Posterior cingulate gyrus (tissue), 11 donors: Measurements from ENCODE around the gene KCNH4.

Source experiments
- DNase-seq, 10 donors: peaks; one replicate each; pipeline versions ENCODE4 v3.0.0 to v3.0.0-alpha.2; 2020 to 2021; ENCODE audit warnings: mixed read lengths in 3 of 10
- intact Hi-C: fragments of 100-400 bp; cut with DNase I; formaldehyde crosslinking; loops from one replicate; pipeline ENCODE4 v1.15.1; 2023

The KCNH4 gene

DNA sequence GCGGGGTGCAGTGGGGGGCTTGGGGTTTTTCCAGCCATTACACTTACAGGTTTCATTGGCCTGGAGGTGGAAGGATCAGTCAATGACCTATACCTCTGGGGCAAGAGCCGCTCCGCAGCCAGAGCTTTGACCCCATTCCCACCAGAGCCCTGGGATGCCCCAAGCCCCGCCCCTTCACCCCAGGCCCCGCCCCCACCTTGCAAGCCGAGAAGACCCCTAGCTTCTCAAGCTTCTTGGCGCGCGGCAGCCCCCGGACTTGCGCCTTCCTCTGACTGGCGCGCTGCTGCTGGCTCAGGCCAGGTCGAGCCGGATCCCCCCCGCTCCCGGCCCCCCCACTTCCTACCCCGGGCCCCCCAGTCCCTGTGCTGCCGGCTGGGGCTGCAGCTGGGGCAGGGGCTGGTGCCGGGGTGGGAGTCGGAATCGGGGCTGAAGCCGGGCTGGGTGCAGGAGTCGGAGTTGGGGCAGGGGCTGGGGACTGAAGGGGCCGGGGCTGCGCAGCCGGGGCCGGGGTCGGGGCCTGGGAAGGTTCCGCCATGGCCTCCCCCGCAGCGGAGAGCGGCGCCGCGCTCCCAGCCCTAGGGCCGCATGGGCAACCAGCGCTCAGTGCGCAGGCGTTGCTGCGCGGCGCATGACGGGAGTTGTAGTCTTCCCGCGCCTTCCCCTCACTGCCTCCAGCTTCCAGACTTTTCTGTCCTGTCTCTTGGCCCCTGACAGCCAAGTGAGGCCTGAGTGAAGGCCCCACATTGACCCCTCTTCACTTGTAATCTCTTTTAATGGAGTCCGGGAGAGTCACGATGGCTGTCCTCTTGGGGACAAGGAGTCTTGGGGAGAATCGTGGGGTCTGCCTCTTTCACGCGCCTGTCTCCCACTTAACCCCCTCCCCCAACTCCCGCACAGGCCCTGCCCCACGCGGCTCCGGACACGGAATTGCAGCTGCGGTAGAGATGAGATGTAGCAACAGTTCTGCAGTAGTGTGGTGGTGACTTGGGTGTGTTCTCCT lies 59.9 kb downstream of the KCNH4 start, which contains the start of gene KAT2A:
Gene KAT2A (minus strand): TSS at position 598 of the 1,000 bp plus-strand sequence. CDS start 63 bp downstream, at position 535.
- intact Hi-C loops, result loop anchor here (2.0 kb wide), 1 partner anchor 34 kb away; the partner anchor contains the start of gene RAB5C
- DNase-seq, result peak; percentile 82 to 98 (median 88)

DNA sequence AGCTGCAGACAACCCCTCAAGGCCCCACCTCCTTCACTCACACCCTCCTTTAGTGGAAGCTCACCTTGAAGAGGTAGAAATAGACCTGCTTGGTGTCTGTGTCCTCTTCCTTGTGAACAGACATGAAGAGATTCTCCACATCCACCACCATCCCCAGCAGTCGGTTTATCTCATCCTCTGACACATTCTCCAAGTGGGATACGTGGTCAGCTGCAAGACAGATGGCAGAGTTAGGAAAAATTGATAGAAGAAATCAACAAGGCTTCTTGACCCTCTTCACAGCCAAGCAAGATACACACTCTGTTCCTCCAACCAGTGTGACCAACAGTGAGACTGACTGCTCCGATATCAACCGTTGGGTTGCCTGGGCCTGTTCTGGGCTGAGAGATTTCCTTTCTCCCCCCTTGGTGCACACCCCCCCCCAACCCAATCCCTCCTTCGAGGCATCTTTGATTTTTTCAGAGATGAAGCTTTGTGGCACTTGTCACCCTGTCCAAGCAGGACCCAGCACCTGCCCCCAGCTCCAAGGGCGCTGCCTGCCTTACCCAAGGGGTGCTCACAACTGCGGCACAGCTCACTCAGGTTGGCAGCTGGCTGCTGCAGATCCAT lies 60.7 kb downstream of the KCNH4 start:
- no peak for DNase-seq
- intact Hi-C loops, result loop anchor here (2.0 kb wide), 1 partner anchor 35 kb away; the partner anchor contains the start of gene RAB5C

DNA sequence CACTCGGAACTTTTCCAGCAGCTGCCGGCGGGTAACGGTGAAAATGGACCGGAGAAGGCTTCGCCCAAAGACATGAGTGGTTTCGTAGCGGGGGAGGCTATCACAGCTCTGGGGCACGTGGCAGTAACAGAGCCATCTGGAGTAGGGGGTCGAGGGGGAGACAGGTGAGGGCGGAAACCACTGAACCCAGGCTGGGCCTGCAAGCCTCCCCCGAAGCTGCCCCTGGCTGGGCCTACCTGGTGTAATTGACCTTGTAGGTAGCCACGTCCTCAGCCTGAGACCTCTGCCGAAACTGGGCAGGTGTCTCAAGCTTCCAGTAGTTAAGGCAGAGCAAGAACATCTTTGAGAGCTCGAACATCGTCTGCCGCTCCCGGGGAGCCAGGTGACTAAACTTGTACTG lies 61.6 kb downstream of the KCNH4 start:
- intact Hi-C loops, result loop anchor here (5.0 kb wide), 2 partner anchors 63 to 157 kb away; partner anchors contain the start of gene KCNH4

DNA sequence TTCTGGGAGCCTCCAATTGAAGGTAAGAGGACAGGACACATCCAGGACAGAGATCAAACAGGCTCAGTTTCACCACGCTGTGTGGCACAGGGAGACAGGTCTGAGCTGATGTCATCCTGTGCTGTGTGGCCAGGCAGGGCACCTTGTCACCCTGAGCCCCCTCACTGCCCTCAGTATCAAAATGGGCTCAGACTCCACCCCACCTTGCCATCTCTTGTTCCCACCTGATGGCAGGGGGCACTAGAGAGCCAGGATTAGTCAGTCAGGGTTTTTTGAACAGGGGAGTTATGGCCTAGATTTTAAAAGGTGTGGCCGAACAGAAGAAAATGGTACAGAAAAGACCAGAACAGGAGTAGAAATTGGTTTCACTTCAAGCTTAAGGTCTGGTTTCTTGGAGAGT lies 62.4 kb downstream of the KCNH4 start:
- DNase-seq, result no peak
- intact Hi-C loops, result loop anchor here (5.0 kb wide), 2 partner anchors 64 to 156 kb away; partner anchors contain the start of gene KCNH4

More for the DNA sequence above, 61.6 kb downstream of the KCNH4 start:
- DNase-seq, result no peak

DNA sequence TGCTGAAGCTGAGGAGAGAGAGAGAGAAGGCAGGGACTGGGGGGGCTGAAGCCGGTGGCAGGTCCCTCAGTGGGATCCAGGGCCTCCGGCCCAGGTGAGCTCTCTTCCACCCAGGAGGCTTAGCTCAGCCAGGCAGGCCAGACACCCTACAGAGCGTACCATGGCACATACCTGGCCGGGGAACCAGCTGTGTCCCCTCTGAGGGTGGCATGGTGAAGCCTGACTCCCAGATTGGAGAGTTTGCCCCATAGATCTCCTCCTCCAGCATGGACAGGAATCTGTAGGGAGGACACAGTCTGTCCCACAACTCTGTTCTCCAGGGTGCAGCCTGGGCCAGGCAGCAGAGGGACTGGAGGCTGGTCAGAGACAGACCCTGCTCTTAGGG lies 62.8 kb downstream of the KCNH4 start:
- intact Hi-C loops, result loop anchor here (5.0 kb wide), 2 partner anchors 64 to 156 kb away; partner anchors contain the start of gene KCNH4
- no peak for DNase-seq

DNA sequence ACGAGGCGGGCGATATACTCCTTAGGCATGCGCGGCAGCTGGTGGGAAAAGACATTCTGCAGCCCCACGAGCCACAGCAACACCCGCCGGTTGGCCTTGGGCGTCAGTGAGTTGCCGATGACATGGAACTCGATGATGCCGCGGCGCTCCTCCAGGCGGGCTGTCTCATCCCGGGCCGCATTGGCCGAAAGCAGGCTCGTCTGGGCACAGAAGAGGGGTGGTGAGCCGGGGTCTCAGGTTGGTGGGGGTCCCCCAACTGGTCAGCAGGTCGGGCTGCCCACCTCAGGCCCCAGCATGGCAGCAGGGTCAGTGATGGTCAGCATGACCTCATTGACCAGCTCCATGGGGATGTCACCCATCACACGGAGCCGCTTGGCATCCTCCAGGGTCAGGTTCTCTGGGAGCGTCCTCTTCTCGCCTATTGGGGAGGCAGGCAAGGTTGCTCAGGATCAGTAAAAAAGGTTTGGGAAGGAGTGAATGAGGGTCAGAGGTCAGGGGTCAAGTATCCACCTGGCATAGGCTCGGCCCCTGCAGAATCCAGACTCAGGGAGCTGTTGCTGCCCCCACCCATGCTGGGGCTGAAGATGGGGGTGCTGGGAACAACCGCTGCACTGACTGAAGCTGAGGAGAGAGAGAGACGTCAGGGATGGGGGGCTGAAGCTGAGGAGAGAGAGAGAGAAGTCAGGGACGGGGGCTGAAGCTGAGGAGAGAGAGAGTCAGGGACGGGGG lies 63.4 kb downstream of the KCNH4 start:
- intact Hi-C loops, result loop anchor here (5.0 kb wide), 2 partner anchors 65 to 155 kb away; partner anchors contain the start of gene KCNH4
- no peak for DNase-seq

DNA sequence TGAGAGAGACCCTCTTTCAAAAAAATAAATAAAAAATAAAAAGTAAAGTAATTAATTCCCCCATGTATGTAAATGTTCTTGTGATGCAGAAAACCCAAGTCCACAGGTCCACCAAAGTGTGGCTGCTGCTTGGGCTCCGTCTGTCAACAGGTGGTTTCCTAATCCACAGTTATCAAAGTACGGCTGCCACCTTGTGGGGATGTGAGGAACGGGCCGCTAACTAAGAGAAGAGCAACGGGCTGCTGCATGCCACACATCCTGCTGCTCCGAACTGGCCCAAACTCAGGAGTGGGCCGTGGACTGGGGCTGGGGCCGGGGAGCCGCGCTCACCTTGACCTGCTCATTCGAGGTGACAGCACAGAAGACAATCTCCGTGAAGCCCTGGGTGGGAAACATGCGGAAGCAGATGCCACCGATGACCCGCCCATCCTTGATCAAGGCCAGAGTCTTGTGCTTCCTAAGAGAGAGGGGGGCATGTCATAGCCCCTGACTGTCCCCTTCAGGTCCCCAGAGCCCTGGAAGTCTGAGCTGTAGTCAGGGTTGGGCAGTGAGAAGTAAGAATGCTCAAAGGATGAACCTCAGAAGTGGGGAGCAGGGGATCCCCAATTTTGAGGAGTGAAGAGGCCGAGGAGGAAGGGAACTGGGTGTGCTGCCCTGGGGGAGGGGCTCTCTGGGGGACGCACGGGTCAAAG lies 64.1 kb downstream of the KCNH4 start:
- intact Hi-C loops, result loop anchor here (1.0 to 5.0 kb wide), 3 partner anchors 65 to 155 kb away; partner anchors contain the start of gene KCNH4
- DNase-seq, result peak; percentile 65 to 96 (median 81)

DNA sequence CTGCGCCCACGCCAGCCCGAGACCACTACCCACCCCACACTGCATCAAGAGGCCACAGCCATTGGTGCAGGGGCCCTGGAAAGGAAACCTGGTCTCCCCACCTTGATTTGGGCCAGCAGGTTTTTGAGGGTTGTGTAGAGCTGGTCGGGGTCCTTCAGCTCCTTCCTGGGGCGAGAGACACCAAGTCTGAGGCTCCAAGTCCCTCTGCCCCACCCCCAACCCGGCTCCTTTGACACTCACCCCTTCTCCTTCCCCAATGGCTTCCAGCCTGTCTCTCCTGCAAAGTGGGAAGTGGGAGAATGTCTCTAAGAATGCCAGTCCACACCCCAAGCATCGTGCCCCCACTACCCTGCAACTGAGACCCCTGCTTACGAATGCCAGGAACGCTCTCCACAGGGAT lies 66.8 kb downstream of the KCNH4 start:
- DNase-seq, result peak in 1 of 10 donors; percentile 54
- intact Hi-C loops, result no loop called here

DNA sequence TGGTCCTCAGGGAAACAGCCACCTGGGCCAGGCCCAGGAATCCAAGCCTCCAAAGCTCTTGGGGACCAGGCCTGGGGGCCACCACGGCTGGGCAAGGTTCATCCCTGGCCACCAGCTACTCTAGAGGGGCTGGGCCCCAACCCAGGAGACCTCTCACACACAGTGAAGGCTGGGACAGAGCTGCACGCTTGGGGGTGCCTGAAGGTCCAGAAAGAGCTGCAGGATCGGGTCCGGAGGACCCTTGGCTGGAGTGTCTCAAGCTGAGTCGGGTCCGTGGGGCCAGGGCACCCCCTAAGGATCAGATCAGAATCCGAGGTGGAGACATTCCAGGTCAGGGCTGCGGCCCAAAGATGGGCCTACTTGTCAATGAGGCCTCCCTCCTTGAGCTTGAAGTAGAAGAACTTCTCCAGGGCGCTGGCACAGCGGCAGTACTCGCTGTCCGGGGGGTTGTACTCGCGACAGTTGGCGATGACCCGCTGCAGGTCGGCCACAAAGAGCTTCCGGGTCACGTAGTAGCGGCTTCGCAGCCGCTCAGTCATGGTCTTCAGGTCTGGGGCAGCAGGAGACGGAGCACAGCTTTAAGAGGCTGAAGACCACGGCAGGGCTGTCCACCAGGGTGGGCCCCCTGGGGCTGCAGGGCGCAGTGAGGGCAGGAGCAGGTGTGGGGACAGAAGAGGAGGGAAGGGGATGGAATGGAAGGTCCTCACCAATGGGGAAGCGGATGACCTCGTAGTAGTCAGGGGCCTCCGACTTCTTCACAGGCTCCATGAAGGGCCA lies 67.5 kb downstream of the KCNH4 start:
- DNase-seq, result peak in 1 of 10 donors; percentile 71
- intact Hi-C loops, result no loop called here

DNA sequence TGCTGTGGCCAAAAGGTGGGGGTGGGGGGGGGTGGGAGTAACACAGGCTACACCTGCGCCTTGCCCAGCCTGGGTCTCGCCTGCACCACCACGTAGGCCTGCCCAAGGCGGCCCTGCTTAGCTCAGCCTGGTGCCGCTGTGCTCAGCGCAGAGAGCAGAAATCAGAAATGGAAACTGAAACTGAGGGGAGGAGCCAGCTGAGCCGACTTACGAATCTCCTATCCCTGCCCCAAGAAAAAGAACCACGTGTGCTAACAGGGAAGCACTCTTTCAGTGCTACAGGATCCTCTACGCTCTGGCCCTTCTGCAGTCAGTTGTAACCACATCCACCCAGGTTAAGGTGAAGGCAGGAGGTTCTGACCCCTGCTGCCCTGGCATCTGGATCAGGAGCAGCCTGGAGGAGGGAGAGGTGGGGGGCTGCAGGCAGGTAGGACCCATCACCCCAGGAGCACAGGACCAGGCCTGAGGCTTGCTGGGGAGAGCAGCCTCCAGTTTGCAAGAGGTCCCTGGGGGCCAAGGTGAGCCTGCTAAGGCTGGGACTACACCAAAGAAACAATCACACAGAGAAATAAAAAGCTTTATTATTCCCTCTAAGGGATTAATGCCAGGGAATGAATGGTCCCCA lies 68.3 kb downstream of the KCNH4 start, which contains the start of gene DHX58:
Gene DHX58 (minus strand): TSS at position 163 of the 625 bp plus-strand sequence. CDS start 822 bp downstream, outside the sequence.
- intact Hi-C loops, result no loop called here
- DNase-seq, result peak in 8 of 10 donors; percentile 40 to 93 (median 64)

DNA sequence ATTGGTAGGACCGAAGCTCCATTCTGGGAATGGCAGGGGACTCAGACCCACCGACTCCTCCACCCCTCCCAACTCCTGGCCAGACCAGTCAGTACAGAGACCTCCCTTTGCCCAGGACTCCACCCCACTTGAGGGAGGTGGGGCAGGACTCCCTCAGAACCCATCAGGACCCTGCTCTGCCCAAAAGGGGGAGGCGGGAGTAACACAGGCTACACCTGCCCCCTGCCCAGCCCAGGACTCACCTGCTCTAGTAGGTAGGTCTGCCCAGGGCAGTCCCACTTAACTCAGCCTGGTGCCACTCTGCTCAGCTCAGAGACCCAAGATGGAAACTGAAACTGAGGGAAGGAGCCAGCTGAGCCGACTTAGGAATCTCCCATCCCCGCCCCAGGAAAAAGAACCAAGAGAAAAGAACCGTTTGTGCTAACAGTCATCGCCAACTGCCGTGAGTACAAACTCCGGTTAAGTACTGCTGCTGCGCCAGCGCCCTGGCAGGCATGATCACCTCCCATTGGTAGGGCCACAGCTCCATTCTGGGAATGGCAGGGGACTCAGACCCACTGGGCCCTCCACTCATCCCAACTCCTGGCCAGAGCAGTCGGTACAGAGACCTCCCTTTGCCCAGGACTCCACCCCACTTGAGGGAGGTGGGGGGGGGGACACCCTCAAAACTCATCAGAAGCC lies 68.9 kb downstream of the KCNH4 start:
- intact Hi-C loops, result no loop called here
- DNase-seq, result peak in 6 of 10 donors; percentile 35 to 87 (median 51)

DNA sequence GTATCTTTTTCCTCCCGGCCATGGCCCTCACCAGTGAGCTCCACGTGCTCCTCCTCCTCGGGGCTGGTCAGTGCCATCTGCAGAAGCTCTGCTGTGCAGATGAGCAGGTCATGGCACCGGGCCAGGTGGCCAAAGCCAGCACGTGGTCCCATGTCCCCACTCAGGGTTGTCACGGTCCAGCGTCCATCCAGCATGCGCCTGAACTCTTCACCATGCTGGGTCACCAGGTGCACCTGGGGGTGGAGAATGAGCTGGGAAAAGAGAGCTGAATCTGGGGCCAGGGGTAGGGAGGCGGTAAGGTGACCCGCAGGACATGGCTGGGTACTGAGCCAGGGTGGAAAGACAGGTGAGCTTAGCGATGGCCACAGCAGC lies 69.7 kb downstream of the KCNH4 start:
- DNase-seq, result peak in 1 of 10 donors; percentile 84
- intact Hi-C loops, result no loop called here

DNA sequence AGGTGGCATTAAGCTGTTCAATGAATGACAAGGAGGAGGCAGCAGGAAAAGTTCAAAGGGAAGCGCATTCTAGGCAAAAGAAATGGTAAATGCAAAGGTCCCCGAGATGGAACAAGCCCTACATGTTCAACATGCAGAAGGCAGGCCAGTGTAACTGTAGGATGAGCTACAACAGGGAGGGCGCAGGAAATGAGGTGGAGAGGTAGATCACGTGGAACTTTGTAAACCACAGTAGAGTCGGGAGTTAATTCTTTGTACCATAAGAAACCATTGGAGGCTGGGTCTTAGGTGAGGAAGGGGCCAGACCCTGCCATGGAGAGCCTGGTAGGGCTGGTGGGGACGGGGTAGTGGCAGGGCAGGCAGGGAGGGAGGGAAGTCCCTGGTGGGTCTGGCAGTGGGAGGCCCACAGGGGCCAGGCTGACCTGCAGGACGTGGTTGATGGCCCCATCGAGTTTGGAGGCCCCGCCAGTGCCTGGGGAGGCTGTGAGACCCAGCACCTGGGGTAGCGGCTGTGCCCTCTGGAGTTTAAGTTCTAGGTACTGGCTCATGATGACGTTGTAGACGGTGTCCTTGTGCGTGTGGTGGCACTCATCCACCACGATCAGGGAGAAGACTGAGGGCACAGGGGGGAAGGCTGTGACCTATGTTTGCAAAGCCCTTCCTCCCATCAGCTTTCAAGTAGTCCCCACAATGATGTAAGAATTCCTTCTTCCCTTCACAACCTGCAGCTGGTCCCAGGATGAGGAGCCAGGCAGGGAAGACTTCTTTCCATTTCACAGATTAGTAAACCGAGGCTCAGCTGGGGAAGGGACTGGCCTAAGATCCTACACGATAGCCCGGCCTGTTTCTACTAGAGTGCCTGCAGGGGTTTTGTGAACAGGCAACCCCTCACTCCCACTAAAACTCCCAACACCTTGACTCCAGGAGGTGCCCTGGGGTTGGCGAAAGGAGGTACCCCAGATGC lies 70.4 kb downstream of the KCNH4 start:
- DNase-seq, result no peak
- intact Hi-C loops, result no loop called here

DNA sequence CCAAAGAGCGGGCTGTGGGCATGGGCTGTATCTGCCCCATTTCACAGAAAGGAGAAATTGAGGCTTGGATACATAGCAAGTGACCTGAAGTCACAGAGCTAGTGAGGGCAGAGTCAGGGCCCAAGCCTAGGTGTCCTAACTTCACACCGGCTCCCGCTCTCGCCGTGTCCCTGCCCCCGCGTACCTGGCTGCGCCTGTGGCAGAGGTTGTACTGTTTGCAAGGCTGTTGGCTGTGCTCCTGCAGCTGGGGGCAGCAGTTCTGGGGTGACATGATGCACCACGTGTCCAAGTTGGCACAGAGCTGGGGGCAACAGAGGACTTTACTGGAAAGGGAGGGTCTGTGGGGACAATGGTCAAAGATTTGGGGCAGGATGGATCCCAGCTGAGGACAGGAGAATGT lies 71.9 kb downstream of the KCNH4 start:
- no peak for DNase-seq
- intact Hi-C loops, result no loop called here

DNA sequence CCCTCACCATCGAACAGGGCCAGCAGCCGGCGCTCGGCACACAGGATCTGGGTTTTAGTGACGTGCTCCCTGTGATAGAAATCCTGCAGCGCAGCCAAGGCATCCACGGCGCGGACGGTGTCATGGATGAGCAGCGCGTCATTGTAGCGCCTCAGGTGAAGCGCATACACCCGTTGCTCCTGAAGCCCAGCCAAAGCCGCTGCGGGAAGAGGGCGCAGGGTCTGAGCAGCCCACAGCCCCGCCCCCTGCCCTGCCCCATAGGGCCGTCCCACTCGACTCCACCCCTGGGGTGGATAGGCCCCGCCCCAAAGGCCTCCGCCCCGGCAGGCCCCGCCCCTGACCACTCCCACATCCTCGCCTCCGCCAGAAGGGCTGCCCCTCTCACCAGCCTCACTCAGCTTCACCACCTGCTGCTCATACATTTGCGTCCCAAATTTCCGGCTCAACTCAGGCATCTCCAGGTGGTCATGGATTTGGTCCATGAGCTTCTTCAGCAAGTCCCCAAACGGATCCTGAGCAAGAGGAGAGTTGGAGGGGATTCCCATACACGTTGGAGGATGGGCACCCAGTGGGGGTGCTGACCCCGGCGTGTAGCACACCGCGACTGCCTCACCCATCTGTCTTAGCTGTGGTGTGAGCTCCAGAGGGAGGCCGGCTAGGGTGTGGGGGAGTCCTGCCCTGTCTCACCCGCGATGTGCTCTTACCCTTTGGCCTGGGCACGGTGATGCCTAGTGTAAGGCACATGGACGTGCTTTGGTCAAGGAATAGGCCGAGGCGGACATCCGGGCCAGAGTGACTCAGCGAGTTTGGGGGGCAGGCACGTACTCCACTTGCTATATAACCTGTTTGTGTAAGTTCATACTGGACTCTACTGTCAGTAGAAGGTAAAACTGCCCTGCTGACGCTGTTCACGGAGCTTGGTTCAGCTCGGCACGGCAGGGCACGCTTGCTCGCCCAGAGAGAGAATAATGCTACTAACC lies 73.1 kb downstream of the KCNH4 start:
- intact Hi-C loops, result no loop called here
- DNase-seq, result peak; percentile 35 to 97 (median 78)
